H9 (cell line): Measurements from ENCODE around the gene RRBP1. TPM values are rescaled to one million over a fixed set of nuclear protein-coding genes. Genes with fewer than 3 reads are reported as not detected.

Experiments used
- DNase-seq: peaks from one replicate; pipeline ENCODE4 v3.0.0-alpha.2; 2017
- H2AFZ ChIP-seq: one replicate; pipeline ENCODE4 v1.6.1; 2013; ENCODE audit warnings: mild to moderate bottlenecking, low read length, control low read depth, moderate library complexity
- H2AK5ac ChIP-seq: 2 replicates; pipeline ENCODE4 v1.6.1; 2013; ENCODE audit warnings: low read length, control low read depth, mixed read lengths; ENCODE audit not compliant: insufficient read length
- H2BK120ac ChIP-seq: one replicate; pipeline ENCODE4 v1.6.1; 2013; ENCODE audit warnings: low read depth, mild to moderate bottlenecking, low read length, control low read depth, inconsistent platforms; ENCODE audit not compliant: poor library complexity, severe bottlenecking
- H2BK12ac ChIP-seq: 2 replicates; pipeline ENCODE4 v1.6.1; 2013; ENCODE audit warnings: low read length, control low read depth, mixed read lengths, low read depth; ENCODE audit not compliant: insufficient read length
- H2BK15ac ChIP-seq: 2 replicates; pipeline ENCODE4 v1.6.1; 2013; ENCODE audit warnings: low read depth, low read length, control low read depth
- H2BK20ac ChIP-seq: one replicate; pipeline ENCODE4 v1.6.1; 2013; ENCODE audit warnings: low read depth, mild to moderate bottlenecking, low read length, control low read depth, inconsistent platforms; ENCODE audit not compliant: poor library complexity, severe bottlenecking
- H2BK5ac ChIP-seq: 2 replicates; pipeline ENCODE4 v1.6.1; 2013; ENCODE audit warnings: low read length, control low read depth, mixed read lengths; ENCODE audit not compliant: insufficient read length
- H3K14ac ChIP-seq: 2 replicates; pipeline ENCODE4 v1.6.1; 2013; ENCODE audit warnings: low read length, control low read depth; ENCODE audit not compliant: insufficient read depth
- H3K18ac ChIP-seq: 2 replicates; pipeline ENCODE4 v1.6.1; 2013; ENCODE audit warnings: low read depth, mild to moderate bottlenecking, mixed read lengths, low read length, control low read depth; ENCODE audit not compliant: insufficient read length
- H3K23ac ChIP-seq: 2 replicates; pipeline ENCODE4 v1.6.1; 2013; ENCODE audit warnings: low read length, control low read depth, mixed read lengths, low read depth; ENCODE audit not compliant: insufficient read length
- H3K23me2 ChIP-seq: 2 replicates; pipeline ENCODE4 v1.6.1; 2013; ENCODE audit warnings: low read depth, mild to moderate bottlenecking, mixed read lengths, low read length, control low read depth; ENCODE audit not compliant: insufficient read length, poor library complexity, severe bottlenecking
- H3K27ac ChIP-seq: 2 replicates; pipeline ENCODE4 v1.5.1; 2013; ENCODE audit warnings: low read length, control low read depth, mixed read lengths, low read depth; ENCODE audit not compliant: insufficient read length
- H3K27me3 ChIP-seq: 2 replicates; pipeline ENCODE4 v1.6.1; 2013; ENCODE audit warnings: low read length, control low read depth, inconsistent platforms; ENCODE audit not compliant: insufficient read depth
- H3K4ac ChIP-seq: 2 replicates; pipeline ENCODE4 v1.6.1; 2013; ENCODE audit warnings: low read depth, mild to moderate bottlenecking, control low read depth, inconsistent platforms, low read length, moderate library complexity
- H3K4me1 ChIP-seq: 2 replicates; pipeline ENCODE4 v1.6.1; 2013; ENCODE audit warnings: low read length, control low read depth, inconsistent platforms; ENCODE audit not compliant: insufficient read depth
- H3K4me2 ChIP-seq: 2 replicates; pipeline ENCODE4 v1.6.1; 2013; ENCODE audit warnings: low read length, control low read depth, mixed read lengths; ENCODE audit not compliant: insufficient read length, insufficient read depth
- H3K56ac ChIP-seq: 2 replicates; pipeline ENCODE4 v1.6.1; 2013; ENCODE audit warnings: low read depth, mild to moderate bottlenecking, mixed read lengths, low read length, control low read depth; ENCODE audit not compliant: insufficient read length
- H3K79me1 ChIP-seq: 2 replicates; pipeline ENCODE4 v1.6.1; 2013; ENCODE audit warnings: low read depth, mild to moderate bottlenecking, moderate library complexity, low read length, control low read depth, inconsistent platforms; ENCODE audit not compliant: insufficient read depth, poor library complexity, severe bottlenecking
- H3K79me2 ChIP-seq: 2 replicates; pipeline ENCODE4 v1.6.1; 2013; ENCODE audit warnings: low read length, control low read depth, inconsistent platforms; ENCODE audit not compliant: insufficient read depth
- H3K9ac ChIP-seq: 2 replicates; pipeline ENCODE4 v1.6.1; 2013; ENCODE audit warnings: low read length, control low read depth, mixed read lengths; ENCODE audit not compliant: insufficient read length; ENCODE audit errors: extremely low read depth
- H3K9me3 ChIP-seq: one replicate; pipeline ENCODE4 v1.6.1; 2013; ENCODE audit warnings: low read depth, low read length, inconsistent platforms; ENCODE audit not compliant: control insufficient read depth
- H3T11ph ChIP-seq: one replicate; pipeline ENCODE4 v1.6.1; 2013; ENCODE audit warnings: mild to moderate bottlenecking, low read length, control low read depth, inconsistent platforms
- H4K20me1 ChIP-seq: one replicate; pipeline ENCODE4 v1.6.1; 2013; ENCODE audit not compliant: control insufficient read depth, insufficient read length, insufficient read depth
- H4K5ac ChIP-seq: 2 replicates; pipeline ENCODE4 v1.6.1; 2013; ENCODE audit warnings: low read depth, mild to moderate bottlenecking, mixed read lengths, low read length, control low read depth; ENCODE audit not compliant: insufficient read length
- H4K8ac ChIP-seq: replicated peaks from 2 replicates; pipeline ENCODE4 v1.6.1; 2013; ENCODE audit warnings: low read length, control low read depth, mixed read lengths, low read depth; ENCODE audit not compliant: insufficient read length
- H4K91ac ChIP-seq: 2 replicates; pipeline ENCODE4 v1.6.1; 2013; ENCODE audit warnings: low read depth, mild to moderate bottlenecking, moderate library complexity, mixed read lengths, low read length, control low read depth; ENCODE audit not compliant: insufficient read length
- H3K27ac Mint-ChIP-seq, 3 experiments: 2 replicates in 2 of 3; 3 replicates in 1 of 3; pipeline ENCODE4 v1.8.0; 2020 to 2021; ENCODE audit warnings: mixed read lengths in 3 of 3, mild to moderate bottlenecking in 1 of 3, moderate library complexity in 1 of 3
- H3K27me3 Mint-ChIP-seq: 2 replicates; pipeline ENCODE4 v1.8.0; 2021; ENCODE audit warnings: low read depth, mild to moderate bottlenecking, moderate library complexity, mixed read lengths
- H3K36me3 Mint-ChIP-seq, 3 experiments: 2 replicates in 2 of 3; 3 replicates in 1 of 3; pipeline ENCODE4 v1.8.0; 2020 to 2021; ENCODE audit warnings: low read depth in 3 of 3, mixed read lengths in 3 of 3; ENCODE audit not compliant: insufficient read depth in 1 of 3
- H3K4me1 Mint-ChIP-seq, 2 experiments: 2 replicates each; pipeline ENCODE4 v1.8.0; 2020; ENCODE audit warnings: mixed read lengths in 2 of 2
- H3K4me3 Mint-ChIP-seq, 2 experiments: 2 replicates in 1 of 2; 3 replicates in 1 of 2; pipeline ENCODE4 v1.8.0; 2020 to 2021; ENCODE audit warnings: mild to moderate bottlenecking in 2 of 2, mixed read lengths in 2 of 2, moderate library complexity in 1 of 2
- H3K9me3 Mint-ChIP-seq, 2 experiments: 2 replicates in 1 of 2; 3 replicates in 1 of 2; pipeline ENCODE4 v1.8.0; 2020; ENCODE audit warnings: mild to moderate bottlenecking in 2 of 2, mixed read lengths in 2 of 2, moderate library complexity in 1 of 2
- CTCF ChIP-seq: fragments of 200-600 bp; sonication (generic); conservative IDR thresholded peaks from 3 replicates; pipeline ENCODE4 v1.8.0; 2021; ENCODE audit warnings: antibody characterized with exemption, mild to moderate bottlenecking
- WGBS: extraction: QIAGEN DNeasy Blood & Tissue Kit; methylation state at CpG from one replicate; pipeline ENCODE4 v1.1.7; 2013; ENCODE audit warnings: missing lambda C conversion rate, low lambda C conversion rate, mixed read lengths; ENCODE audit not compliant: insufficient read length; ENCODE audit errors: extremely low coverage; 5-methylcytosine and 5-hydroxymethylcytosine counted together
- total RNA-seq: library from RNA; stranded (reverse); gene quantifications from 2 replicates; pipeline ENCODE4 v1.2.1, GENCODE V29; 2021

The RRBP1 gene
- total RNA-seq, 1 experiment from 2014 or later, result 97.8 TPM

- no peaks in the 10 kb centered on the region for H3K23me2 ChIP-seq
- H3K27ac ChIP-seq, result no peak overlapping the region
- no peak overlapping the region for H2BK15ac ChIP-seq
- no CpG with 5 or more reads among the region's 3 CpGs for WGBS
- Mint-ChIP-seq H3K4me3 (no peak overlapping the region), H3K9me3 (no peaks in the 10 kb centered on the region), H3K36me3 (peaks cover 0 to 4% (median 2%) of the 10 kb centered on the region in 3 experiments; a peak in 3 of 7 replicates), H3K27me3 (no peaks in the 10 kb centered on the region), H3K27ac (no peak overlapping the region), H3K4me1 (peaks cover 16 to 19% of the 10 kb centered on the region in 2 experiments)
- H3K4me2 ChIP-seq, result no peak overlapping the region
- no peak overlapping the region for H2BK20ac ChIP-seq
- no peak overlapping the region for H2BK5ac ChIP-seq
- no peaks in the 10 kb centered on the region for H4K20me1 ChIP-seq
- no peak overlapping the region for H2AK5ac ChIP-seq
- no peaks in the 10 kb centered on the region for H3K27me3 ChIP-seq
- H2AFZ ChIP-seq, result no peak overlapping the region
- H3K4me1 ChIP-seq, result no peaks in the 10 kb centered on the region
- H4K5ac ChIP-seq, result no peak overlapping the region
- no peak overlapping the region for H2BK120ac ChIP-seq
- no peak overlapping the region for H3K18ac ChIP-seq
- no peak overlapping the region for H3K9ac ChIP-seq
- H4K91ac ChIP-seq, result no peak overlapping the region
- no peak for TF ChIP-seq CTCF
- H3K56ac ChIP-seq, result no peak overlapping the region
- H4K8ac ChIP-seq, result no peak overlapping the region
- H3K14ac ChIP-seq, result no peak overlapping the region
- peaks cover 21% of the 10 kb centered on the region; the same call in 1 of the 2 replicates for H3K79me2 ChIP-seq
- no peaks in the 10 kb centered on the region for H3K9me3 ChIP-seq
- H2BK12ac ChIP-seq, result no peak overlapping the region
- H3K23ac ChIP-seq, result no peak overlapping the region
- no peak overlapping the region for H3T11ph ChIP-seq
- no peak overlapping the region for H3K4ac ChIP-seq
- no peak for DNase-seq
- H3K79me1 ChIP-seq, result peaks cover 7% of the 10 kb centered on the region
Measured at GRCh38 chr20:17583126-17583525, 98.9 kb downstream of the RRBP1 start.
